ENCODE results near the gene DDX10.
A peak's percentile ranks its signal among the peaks of the same experiment; 100 is the strongest.
"Not testable (repeated sequence)": the region's sequence is repeated elsewhere in the genome, so short reads cannot be mapped to it uniquely, and the experiment has no call there.

The DDX10 gene

GRCh38 chr11:108715239-108715638, 50.4 kb downstream of the DDX10 start:
- DNase-seq (ENCODE audit: low read depth): no peak

GRCh38 chr11:108718466-108718865, 53.6 kb downstream of the DDX10 start:
- no peak for DNase-seq (ENCODE audit: low read depth)

DNA sequence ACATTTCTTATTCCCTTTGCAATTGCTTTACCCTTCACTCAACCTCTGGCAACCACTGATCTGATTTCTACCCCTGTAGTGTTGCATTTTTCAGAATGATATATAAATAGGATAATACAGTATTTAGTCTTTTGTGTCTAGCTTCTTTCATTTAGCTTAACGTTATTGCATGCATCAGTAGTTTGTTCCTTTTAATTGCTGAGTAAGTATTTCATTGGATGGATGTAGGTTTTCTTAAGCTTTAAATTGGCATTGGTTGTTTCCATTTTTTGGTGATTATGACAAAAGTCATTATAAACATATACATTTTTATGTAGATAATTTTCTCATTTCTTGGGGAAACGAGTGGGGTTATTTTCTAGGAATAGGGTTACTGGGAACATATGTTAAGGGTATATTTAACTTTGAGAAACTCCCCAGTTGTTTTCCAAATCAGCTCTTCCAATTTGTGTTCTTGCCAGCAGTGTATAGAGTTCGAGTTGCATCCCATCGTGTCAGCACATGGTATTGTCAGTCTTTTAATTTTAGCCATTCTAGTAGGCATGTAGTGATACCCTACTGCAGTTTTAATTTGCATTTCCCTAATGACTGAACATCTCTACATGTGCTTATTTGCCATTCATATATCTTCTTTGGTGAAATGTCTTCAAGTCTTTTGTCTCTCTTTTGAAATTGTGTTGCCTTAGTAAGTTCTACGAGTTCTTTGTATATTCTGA, 60.3 kb downstream of the DDX10 start:
- no peak for DNase-seq (ENCODE audit: low read depth)

DNA sequence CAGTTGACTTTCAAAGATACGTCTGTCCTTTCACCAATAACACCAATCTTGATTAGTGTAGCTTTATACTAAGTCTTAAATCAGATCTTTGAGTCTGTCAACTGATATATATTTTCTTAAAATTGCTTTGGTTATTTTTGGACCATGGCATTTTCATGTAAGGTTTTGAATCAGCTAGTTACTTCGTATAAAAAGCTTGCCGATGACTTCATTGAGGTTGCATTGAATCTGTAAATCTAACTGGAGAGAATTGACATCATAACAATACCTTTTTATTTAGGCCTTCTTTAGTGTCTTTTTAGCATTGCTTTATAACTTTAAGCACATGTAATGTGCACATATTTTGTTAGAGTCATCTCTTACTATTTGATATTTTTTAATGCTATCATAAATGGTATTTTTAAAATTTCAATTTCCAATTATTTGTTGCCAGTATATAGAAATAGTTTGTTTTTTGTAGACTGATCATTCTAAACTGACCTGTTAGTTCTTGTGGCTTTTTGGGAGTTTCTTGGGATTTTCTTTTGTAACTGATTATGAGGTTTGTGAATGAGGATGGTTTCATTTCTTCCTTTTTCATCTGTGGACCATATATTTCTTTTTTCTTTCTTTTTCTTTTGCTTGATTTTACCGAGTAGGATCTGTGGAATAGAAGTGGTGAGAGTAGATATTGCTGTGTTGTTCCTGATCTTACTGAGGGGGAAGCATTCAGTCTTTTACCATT, 61.4 kb downstream of the DDX10 start:
- no peak for DNase-seq (ENCODE audit: low read depth)

DNA sequence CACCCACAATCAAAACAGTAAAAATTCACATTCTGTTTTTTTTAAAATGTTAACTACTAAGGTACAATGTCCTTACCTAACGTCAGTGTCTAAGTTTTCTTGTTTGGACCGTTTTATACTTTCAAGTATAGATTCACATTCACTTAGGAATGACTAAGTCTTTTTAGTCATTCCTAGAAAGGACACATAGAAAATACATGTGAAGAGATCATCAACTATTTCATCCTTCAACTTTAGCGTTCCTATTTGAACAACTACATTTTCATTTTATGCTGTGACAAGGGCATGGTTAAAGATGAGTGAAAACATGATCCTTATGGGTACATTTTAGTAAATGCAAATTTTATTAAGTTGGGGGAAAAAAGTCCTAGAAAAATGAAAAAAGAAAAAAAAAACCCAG, 62.8 kb downstream of the DDX10 start:
- DNase-seq (ENCODE audit: low read depth): no peak

- no peak for DNase-seq (ENCODE audit: low read depth)
Measured at GRCh38 chr11:108729227-108729871, 64.5 kb downstream of the DDX10 start.

DNA sequence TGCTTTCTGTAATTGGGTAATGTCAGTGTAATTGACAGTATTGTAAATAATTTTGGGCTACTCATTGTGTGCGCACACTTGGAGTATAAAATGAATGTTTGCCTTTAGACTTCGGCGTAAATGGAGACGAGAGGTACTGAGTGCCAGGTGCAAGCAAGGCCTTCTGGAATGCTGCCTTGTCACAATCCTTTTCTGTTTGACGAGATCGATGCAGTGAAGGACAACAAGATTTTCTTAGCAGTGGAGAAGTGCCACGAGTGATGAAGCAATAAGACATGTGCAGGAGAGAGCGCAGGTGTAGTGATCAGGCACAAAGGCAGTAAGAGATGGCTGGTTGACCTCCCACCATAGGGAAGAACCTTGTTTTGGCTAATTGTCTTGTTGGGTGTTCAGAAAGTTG, 67.5 kb downstream of the DDX10 start:
- DNase-seq (ENCODE audit: low read depth): no peak

- DNase-seq (ENCODE audit: low read depth): no peak
Measured at GRCh38 chr11:108733479-108734116, 68.7 kb downstream of the DDX10 start.

DNA sequence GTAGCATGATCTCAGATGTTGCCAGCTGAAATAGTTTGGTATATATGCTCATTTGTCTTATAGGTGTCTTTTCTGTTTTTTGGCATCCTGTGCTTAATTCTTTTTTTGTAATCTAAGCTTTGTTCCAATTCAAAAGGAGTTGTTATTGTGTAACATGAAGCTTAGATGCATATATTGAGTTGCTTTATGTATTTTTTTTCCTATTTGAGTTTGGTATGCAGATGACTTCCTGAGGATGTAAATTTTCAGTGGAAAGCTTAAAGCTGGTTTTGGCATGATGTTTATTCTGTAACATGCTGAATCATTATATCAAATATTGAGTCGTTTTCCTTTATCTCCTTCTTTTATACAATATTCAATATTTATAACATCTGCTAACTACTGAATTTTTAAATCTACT, 69.4 kb downstream of the DDX10 start:
- DNase-seq (ENCODE audit: low read depth): no peak

DNA sequence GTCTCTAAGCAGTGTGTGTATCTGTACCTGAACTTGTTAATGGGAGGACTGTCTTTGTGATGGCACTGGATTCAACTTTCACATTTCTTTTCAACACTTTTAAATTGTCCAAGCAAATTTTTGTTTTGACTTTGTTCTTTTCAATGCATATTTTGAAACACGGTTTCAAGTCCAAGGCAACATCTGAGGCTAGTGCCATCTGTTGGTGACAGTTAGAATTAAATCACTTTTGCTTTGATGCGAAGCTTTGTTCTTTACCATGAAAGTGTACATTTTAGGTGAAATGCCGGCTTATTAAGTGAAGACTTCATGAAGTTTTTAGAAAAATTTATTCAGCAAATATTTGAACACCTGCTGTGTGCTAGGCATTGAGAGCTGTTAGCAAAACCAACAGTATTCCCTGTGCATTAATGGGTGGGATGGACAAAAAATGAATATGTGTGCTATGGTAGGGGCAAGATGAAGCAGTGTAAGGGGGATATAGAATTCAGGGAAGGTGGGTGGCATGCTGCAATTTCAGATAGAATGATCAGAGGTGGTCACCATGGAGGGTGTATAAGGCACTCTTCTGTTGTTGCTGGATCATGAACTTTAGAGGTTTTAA, 70.2 kb downstream of the DDX10 start:
- DNase-seq (ENCODE audit: low read depth): peak; percentile 21

GRCh38 chr11:108740132-108740531, 75.3 kb downstream of the DDX10 start:
- DNase-seq (ENCODE audit: low read depth): not testable (repeated sequence)

DNA sequence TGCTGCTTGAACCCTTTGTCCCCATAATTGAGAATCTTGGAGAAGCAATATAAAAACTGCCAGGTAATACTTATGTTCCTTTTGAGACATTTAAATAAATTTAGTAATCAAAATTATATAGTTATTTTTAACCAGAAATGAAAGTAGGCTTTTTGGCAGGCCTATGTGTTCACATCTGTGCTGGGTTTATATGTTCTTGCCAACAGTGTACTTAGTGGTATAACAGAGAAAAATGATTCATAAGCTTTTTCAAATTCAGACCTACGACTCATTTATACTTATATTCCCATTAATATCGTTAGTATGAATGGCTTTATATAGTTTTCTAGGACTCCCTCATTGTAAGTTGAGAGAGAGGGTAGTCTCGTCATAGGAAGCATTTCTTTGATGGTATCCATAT, 79.0 kb downstream of the DDX10 start:
- DNase-seq (ENCODE audit: low read depth): no peak

- DNase-seq (ENCODE audit: low read depth): no peak
Measured at GRCh38 chr11:108748968-108749367, 84.1 kb downstream of the DDX10 start.

DNA sequence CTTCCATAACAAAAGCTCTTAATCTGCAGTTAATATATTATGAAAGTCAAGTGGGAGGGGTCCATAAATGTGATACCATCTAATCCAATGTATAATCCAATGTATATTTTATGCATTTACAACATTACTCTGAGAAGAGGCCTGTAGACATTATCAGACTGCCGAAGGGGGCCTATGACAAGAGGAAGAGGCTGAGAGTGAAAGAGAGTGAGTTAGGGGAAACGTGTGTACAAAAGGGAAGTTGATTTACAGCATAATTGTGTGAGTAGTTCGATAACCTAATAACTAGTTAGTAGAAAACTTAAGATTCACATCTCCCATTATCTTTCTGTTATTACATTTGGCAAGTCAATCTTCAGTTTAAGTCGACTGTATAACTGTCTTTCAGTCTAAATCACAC, 86.6 kb downstream of the DDX10 start:
- DNase-seq (ENCODE audit: low read depth): no peak

GRCh38 chr11:108752297-108752751, 87.5 kb downstream of the DDX10 start:
- no peak for DNase-seq (ENCODE audit: low read depth)

DNA sequence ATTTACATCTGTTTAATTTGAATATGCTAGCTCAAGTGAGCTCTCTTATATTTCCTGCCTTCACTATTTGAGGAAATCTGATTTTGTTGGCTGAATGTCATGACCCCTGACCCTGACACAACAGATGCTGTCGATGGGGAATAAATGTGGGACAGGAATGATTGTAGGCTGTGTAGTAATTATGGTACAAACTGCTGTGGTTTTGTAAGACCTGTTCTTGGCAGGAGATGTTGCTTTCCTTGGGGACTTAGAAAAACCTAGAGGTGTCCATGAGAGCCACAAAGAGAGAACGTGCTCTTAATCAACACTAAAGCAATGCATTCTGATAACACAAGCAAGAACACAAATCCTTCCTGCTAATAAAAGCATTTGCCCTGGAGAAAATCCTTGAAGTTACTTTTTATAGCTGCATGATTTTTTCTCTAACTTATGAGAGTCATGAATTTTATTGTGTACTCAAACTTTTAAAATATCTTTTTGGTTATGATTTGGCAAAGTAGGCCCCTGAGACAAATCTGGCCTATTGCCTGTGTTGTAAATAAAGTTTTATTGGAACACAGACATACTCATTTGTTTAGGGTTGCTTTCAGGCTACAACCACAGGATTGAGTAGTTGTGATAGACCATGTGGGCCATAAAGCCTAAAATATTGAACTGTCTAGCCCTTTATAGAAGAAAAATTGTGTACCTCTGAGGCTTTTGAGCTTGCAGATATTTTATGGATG, 90.2 kb downstream of the DDX10 start:
- no peak for DNase-seq (ENCODE audit: low read depth)

- no peak for DNase-seq (ENCODE audit: low read depth)
Measured at GRCh38 chr11:108757630-108758029, 92.8 kb downstream of the DDX10 start.

DNA sequence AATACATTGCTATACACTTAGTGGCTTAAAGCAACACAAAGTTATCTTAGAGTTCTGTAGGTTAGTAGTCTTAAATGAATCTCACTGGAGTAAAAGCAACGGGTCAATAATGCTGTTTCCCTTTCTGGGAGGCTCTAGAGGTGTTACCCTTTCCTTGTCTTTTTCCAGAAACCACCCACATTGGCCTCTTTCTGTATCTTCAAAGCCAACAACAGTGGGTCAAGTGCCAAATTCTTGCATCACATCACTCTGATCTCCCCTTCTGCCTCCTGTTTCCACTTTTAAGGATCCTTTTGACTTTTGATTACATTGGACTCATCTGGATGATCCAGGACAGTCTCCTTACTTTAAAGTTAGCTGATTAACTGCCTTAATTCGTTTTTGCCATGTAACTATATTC, 93.6 kb downstream of the DDX10 start:
- no peak for DNase-seq (ENCODE audit: low read depth)

GRCh38 chr11:108766596-108767173, 101.8 kb downstream of the DDX10 start:
- no peak for DNase-seq (ENCODE audit: low read depth)

DNA sequence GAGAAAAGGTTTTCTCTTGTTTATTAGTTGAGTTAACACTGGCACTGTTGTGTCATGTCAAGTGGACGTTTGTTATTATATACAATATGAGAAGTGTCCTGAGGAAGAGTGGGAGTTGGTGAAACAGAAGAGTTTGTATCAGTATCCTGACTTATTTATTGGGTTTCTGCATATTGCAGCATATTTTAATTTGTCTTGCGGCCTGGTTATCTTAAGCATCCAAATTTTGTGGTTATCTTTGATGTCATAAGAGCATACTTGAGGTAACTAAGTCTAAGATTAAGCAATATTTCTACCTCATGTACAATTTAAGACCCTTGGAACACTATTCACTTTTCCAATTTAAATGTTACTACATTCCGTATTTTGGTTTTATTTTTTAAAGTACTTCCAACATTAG, 103.5 kb downstream of the DDX10 start:
- no peak for DNase-seq (ENCODE audit: low read depth)

DNA sequence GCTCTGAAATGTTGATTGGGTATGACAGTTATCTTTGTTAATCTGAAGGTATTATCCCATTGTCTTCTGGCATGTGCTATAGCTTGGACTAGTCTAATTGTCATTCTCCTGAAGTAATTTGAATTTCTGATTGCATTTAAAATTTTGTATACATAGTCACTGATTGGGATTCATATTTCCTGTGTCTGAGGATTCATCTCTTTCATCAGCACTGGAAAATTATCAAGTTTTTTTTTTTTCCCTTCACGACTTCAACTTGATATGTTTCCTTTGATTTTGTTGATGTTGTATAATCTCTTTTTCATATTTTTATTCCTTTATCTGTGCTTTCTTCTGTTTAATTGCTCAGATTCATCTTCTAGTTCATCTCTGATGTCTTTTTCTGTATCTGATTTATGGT, 104.1 kb downstream of the DDX10 start:
- no peak for DNase-seq (ENCODE audit: low read depth)
